A673 (cell line): ENCODE data around the gene KAT2A. TPM values are rescaled to one million over a fixed set of nuclear protein-coding genes. Genes with fewer than 3 reads are reported as not detected.

Source experiments
- BruUV-seq: library from RNA; stranded (reverse); fragments of 400-500 nt; replicated peaks from 2 replicates; lab custom pipeline; 2021; lab: Mats Ljungman, UMichigan
- CTCF ChIA-PET: fragments of 300-600 bp; sonication (Branson Sonifier 250); formaldehyde crosslinking; loops from one replicate; lab custom pipeline; 2022; ENCODE audit warnings: antibody characterized with exemption; lab: Charles Lee
- POLR2A ChIA-PET: fragments of 300-600 bp; sonication (Branson Sonifier 250); formaldehyde crosslinking; loops from one replicate; lab custom pipeline; 2022; ENCODE audit warnings: antibody characterized with exemption; ENCODE audit not compliant: low non-redundant PET; lab: Charles Lee
- DNase-seq: peaks from one replicate; pipeline ENCODE4 v3.0.0-alpha.2; 2015; ENCODE audit warnings: low spot score
- H3K27ac ChIP-seq: fragments of 200-600 bp; sonication (generic); 2 replicates; pipeline ENCODE4 v1.5.1; 2016; ENCODE audit warnings: mixed run types, low read depth, mild to moderate bottlenecking, mixed read lengths, antibody characterized with exemption, low read length; ENCODE audit not compliant: poor library complexity, severe bottlenecking
- H3K27me3 ChIP-seq: fragments of 200-600 bp; sonication (generic); replicated peaks from 2 replicates; pipeline ENCODE4 v1.6.1; 2017; ENCODE audit warnings: mixed run types, low read depth, mild to moderate bottlenecking, mixed read lengths, antibody characterized with exemption, low read length; ENCODE audit not compliant: insufficient read depth, poor library complexity
- H3K36me3 ChIP-seq: fragments of 200-600 bp; sonication (generic); 2 replicates; pipeline ENCODE4 v1.6.1; 2016; ENCODE audit warnings: mixed run types, mild to moderate bottlenecking, mixed read lengths, antibody characterized with exemption, low read length; ENCODE audit not compliant: insufficient read depth, poor library complexity, severe bottlenecking
- H3K4me1 ChIP-seq: fragments of 200-600 bp; sonication (generic); 2 replicates; pipeline ENCODE4 v1.6.1; 2017; ENCODE audit warnings: mixed run types, mild to moderate bottlenecking, mixed read lengths, antibody characterized with exemption, low read length; ENCODE audit not compliant: insufficient read depth, poor library complexity, severe bottlenecking
- H3K4me3 ChIP-seq: fragments of 200-600 bp; sonication (generic); 2 replicates; pipeline ENCODE4 v1.5.1; 2016; ENCODE audit warnings: low read depth, mixed run types, mild to moderate bottlenecking, mixed read lengths, low read length; ENCODE audit not compliant: poor library complexity, severe bottlenecking
- H3K9me3 ChIP-seq: fragments of 200-600 bp; sonication (generic); 2 replicates; pipeline ENCODE4 v1.6.1; 2016; ENCODE audit warnings: mixed run types, low read depth, mild to moderate bottlenecking, mixed read lengths, antibody characterized with exemption, low read length; ENCODE audit not compliant: poor library complexity, severe bottlenecking
- EZH2 ChIP-seq: fragments of 200-600 bp; sonication (generic); IDR thresholded peaks from 2 replicates; pipeline ENCODE4 v1.6.1; 2017; ENCODE audit warnings: borderline replicate concordance, low read depth, mild to moderate bottlenecking, mixed read lengths, antibody characterized with exemption, low read length; ENCODE audit not compliant: poor library complexity, severe bottlenecking
- intact Hi-C: fragments of 100-400 bp; cut with micrococcal nuclease; formaldehyde crosslinking; loops from one replicate; pipeline ENCODE4 v1.10.0; 2022; ENCODE audit not compliant: unreplicated experiment
- total RNA-seq: library from RNA; stranded (reverse); gene quantifications from 2 replicates; pipeline ENCODE4 v1.2.3, GENCODE V29; 2021
- TF ChIP-seq, protein P1 (sequence below): fragments of 300-800, 200-600 bp; sonication (generic); conservative IDR thresholded peaks from 2 replicates; pipeline ENCODE4 v1.5.1; 2017; ENCODE audit warnings: low read depth, mild to moderate bottlenecking, antibody characterized with exemption, low read length, moderate library complexity, mixed read lengths

Gene KAT2A
- total RNA-seq, 1 experiment from 2014 or later, result 30.3 TPM

GRCh38 chr17:42118126-42118510, 3.0 kb downstream of the KAT2A start:
- no TSS peak for BruUV-seq
- Histone ChIP-seq H3K27ac (no peak overlapping the region), H3K36me3 (peaks cover 12% of the 10 kb centered on the region), H3K4me1 (no peaks in the 10 kb centered on the region), H3K27me3 (no peaks in the 10 kb centered on the region), H3K9me3 (no peaks in the 10 kb centered on the region), H3K4me3 (no peak overlapping the region)
- intact Hi-C loops, result loop anchor here (5.0 kb wide), 1 partner anchor 151 kb away; the partner anchor contains the start of gene CNP
- TF ChIP-seq, protein P1, sequence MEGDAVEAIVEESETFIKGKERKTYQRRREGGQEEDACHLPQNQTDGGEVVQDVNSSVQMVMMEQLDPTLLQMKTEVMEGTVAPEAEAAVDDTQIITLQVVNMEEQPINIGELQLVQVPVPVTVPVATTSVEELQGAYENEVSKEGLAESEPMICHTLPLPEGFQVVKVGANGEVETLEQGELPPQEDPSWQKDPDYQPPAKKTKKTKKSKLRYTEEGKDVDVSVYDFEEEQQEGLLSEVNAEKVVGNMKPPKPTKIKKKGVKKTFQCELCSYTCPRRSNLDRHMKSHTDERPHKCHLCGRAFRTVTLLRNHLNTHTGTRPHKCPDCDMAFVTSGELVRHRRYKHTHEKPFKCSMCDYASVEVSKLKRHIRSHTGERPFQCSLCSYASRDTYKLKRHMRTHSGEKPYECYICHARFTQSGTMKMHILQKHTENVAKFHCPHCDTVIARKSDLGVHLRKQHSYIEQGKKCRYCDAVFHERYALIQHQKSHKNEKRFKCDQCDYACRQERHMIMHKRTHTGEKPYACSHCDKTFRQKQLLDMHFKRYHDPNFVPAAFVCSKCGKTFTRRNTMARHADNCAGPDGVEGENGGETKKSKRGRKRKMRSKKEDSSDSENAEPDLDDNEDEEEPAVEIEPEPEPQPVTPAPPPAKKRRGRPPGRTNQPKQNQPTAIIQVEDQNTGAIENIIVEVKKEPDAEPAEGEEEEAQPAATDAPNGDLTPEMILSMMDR, result no peak
- TF ChIP-seq EZH2, result no peak
- POLR2A ChIA-PET, result no interaction called here
- no peak for DNase-seq
- CTCF ChIA-PET, result no interaction called here

- Histone ChIP-seq H3K9me3 (no peaks in the 10 kb centered on the region), H3K4me3 (no peak overlapping the region), H3K36me3 (peaks cover 12% of the 10 kb centered on the region), H3K4me1 (no peaks in the 10 kb centered on the region), H3K27me3 (no peaks in the 10 kb centered on the region), H3K27ac (no peak overlapping the region)
- POLR2A ChIA-PET, result no interaction called here
- no TSS peak for BruUV-seq
- DNase-seq, result no peak
- intact Hi-C loops, result loop anchor here (2.0 to 5.0 kb wide), 2 partner anchors 93 to 150 kb away; partner anchors contain the start of gene CNP
- TF ChIP-seq, protein P1, result no peak
- no peak for TF ChIP-seq EZH2
- CTCF ChIA-PET, result no interaction called here
These were observed 3.6 kb downstream of the KAT2A start for GRCh38 chr17:42117397-42118125.

DNA sequence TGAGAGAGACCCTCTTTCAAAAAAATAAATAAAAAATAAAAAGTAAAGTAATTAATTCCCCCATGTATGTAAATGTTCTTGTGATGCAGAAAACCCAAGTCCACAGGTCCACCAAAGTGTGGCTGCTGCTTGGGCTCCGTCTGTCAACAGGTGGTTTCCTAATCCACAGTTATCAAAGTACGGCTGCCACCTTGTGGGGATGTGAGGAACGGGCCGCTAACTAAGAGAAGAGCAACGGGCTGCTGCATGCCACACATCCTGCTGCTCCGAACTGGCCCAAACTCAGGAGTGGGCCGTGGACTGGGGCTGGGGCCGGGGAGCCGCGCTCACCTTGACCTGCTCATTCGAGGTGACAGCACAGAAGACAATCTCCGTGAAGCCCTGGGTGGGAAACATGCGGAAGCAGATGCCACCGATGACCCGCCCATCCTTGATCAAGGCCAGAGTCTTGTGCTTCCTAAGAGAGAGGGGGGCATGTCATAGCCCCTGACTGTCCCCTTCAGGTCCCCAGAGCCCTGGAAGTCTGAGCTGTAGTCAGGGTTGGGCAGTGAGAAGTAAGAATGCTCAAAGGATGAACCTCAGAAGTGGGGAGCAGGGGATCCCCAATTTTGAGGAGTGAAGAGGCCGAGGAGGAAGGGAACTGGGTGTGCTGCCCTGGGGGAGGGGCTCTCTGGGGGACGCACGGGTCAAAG, 4.3 kb downstream of the KAT2A start:
- peak; percentile 73 for DNase-seq
- Histone ChIP-seq H3K4me1 (no peaks in the 10 kb centered on the region), H3K4me3 (no peak overlapping the region), H3K27me3 (no peaks in the 10 kb centered on the region), H3K27ac (no peak overlapping the region), H3K9me3 (no peaks in the 10 kb centered on the region), H3K36me3 (peaks cover 12% of the 10 kb centered on the region)
- BruUV-seq, result no TSS peak
- intact Hi-C loops, result loop anchor here (2.0 to 5.0 kb wide), 2 partner anchors 92 to 150 kb away; partner anchors contain the start of gene CNP
- ChIA-PET POLR2A (no interaction called here), CTCF (no interaction called here)
- no peak for TF ChIP-seq EZH2
- TF ChIP-seq, protein P1, result peak; percentile 59
